Suprapubic skin (tissue), 4 donors: ENCODE data around the gene CAPN5.

Source experiments
- CTCF ChIP-seq, 2 donors: fragments of 200-600 bp in 1 of 2; fragments of 450-650 bp in 1 of 2; sonication (generic) in 1 of 2; IDR thresholded peaks; one replicate each; pipeline ENCODE4 v1.5.1; 2016 to 2019; ENCODE audit warnings: antibody characterized with exemption in 2 of 2, mild to moderate bottlenecking in 1 of 2, moderate library complexity in 1 of 2
- EP300 ChIP-seq: sonication (generic); formaldehyde crosslinking; IDR thresholded peaks from one replicate; pipeline ENCODE4 v1.6.1; 2017; ENCODE audit warnings: antibody characterized with exemption
- POLR2A ChIP-seq, 2 donors: fragments of 450-650 bp; IDR thresholded peaks; one replicate each; pipeline ENCODE4 v1.6.1; 2017; ENCODE audit warnings: antibody characterized with exemption in 2 of 2, mild to moderate bottlenecking in 2 of 2, moderate library complexity in 2 of 2
- POLR2AphosphoS5 ChIP-seq, 3 donors: sonication (generic); formaldehyde crosslinking; IDR thresholded peaks; one replicate each; pipeline ENCODE4 v1.6.1; 2017; ENCODE audit warnings: antibody characterized with exemption in 3 of 3

- TF ChIP-seq POLR2AphosphoS5 (IDR thresholded peaks at IDR 0.05) (no peak), EP300 (no peak), CTCF (IDR thresholded peaks at IDR 0.05) (no peak), POLR2A (IDR thresholded peaks at IDR 0.05) (no peak)
Measured at GRCh38 chr11:77146261-77147035, 79.7 kb downstream of the CAPN5 start.
